GM19452 (cell line): ENCODE data around the gene COL4A6.

ENCODE experiments used
- ATAC-seq: cut with Tn5 transposase; IDR thresholded peaks from one replicate; pipeline ENCODE4 v1.9.1; 2021; ENCODE audit not compliant: unreplicated experiment

Gene COL4A6

GRCh38 chrX:108219949-108220601 is 218.1 kb downstream of the COL4A6 start:
- ATAC-seq, result no peak

GRCh38 chrX:108217876-108218275 is 220.3 kb downstream of the COL4A6 start:
- no peak for ATAC-seq

- ATAC-seq, result no peak
These were observed 221.2 kb downstream of the COL4A6 start for GRCh38 chrX:108216919-108217571.

GRCh38 chrX:108216405-108216804 is 221.8 kb downstream of the COL4A6 start:
- ATAC-seq, result no peak

- no peak for ATAC-seq
These were observed 226.9 kb downstream of the COL4A6 start for GRCh38 chrX:108211301-108211700.

- ATAC-seq, result no peak
These were observed 229.1 kb downstream of the COL4A6 start for GRCh38 chrX:108209006-108209554.

GRCh38 chrX:108203540-108203939 is 234.7 kb downstream of the COL4A6 start:
- ATAC-seq, result no peak

GRCh38 chrX:108199691-108200090 is 238.5 kb downstream of the COL4A6 start:
- peak; percentile 75 for ATAC-seq

- ATAC-seq, result no peak
These were observed 239.2 kb downstream of the COL4A6 start for GRCh38 chrX:108199041-108199440.

- no peak for ATAC-seq
These were observed 239.8 kb downstream of the COL4A6 start for GRCh38 chrX:108198420-108198819.

- ATAC-seq, result no peak
These were observed 251.4 kb downstream of the COL4A6 start for GRCh38 chrX:108186811-108187210.

GRCh38 chrX:108178143-108178498 is 260.1 kb downstream of the COL4A6 start:
- ATAC-seq, result no peak

GRCh38 chrX:108177351-108178142 is 260.7 kb downstream of the COL4A6 start:
- no peak for ATAC-seq

GRCh38 chrX:108173874-108174273 is 264.3 kb downstream of the COL4A6 start:
- ATAC-seq, result no peak

GRCh38 chrX:108171671-108172070 is 266.6 kb downstream of the COL4A6 start:
- no peak for ATAC-seq

- no peak for ATAC-seq
These were observed 268.5 kb downstream of the COL4A6 start for GRCh38 chrX:108169768-108170167.

- no peak for ATAC-seq
These were observed 269.1 kb downstream of the COL4A6 start for GRCh38 chrX:108168961-108169740.

- ATAC-seq, result no peak
These were observed 270.9 kb downstream of the COL4A6 start for GRCh38 chrX:108167211-108167872.

GRCh38 chrX:108165383-108166111 is 272.7 kb downstream of the COL4A6 start:
- ATAC-seq, result no peak
